EL (cell line): ENCODE data around the gene XRCC5.
"Not testable (repeated sequence)": the region's sequence is repeated elsewhere in the genome, so short reads cannot be mapped to it uniquely, and the experiment has no call there.

Experiments used
- DNase-seq: peaks from one replicate; pipeline ENCODE4 v3.0.0-alpha.2; 2016

The XRCC5 gene

GRCh38 chr2:216205486-216205885 is 96.3 kb downstream of the XRCC5 start:
- no peak for DNase-seq

- DNase-seq, result no peak
Observed at GRCh38 chr2:216206041-216206703, 97.0 kb downstream of the XRCC5 start.

GRCh38 chr2:216206821-216207220 is 97.7 kb downstream of the XRCC5 start:
- DNase-seq, result no peak

DNA sequence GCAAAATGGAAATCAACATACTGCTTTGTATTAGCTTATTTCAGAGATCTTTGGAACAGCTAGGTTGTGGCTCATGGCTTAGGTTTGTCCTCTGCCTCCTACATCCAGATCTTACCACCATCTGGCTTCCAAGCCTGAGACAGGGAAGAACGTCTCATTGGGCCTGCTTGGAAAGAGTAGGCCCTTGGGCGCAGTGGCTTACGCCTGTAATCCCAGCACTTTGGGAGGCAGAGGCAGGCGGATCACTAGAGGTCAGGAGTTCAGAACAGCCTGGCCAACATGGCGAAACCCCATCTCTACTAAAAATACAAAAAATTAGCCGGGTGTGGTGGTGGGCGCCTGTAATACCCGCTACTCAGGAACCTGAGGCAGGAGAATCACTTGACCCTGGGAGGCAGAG is 99.5 kb downstream of the XRCC5 start:
- DNase-seq, result not testable (repeated sequence)

- no peak for DNase-seq
Observed at GRCh38 chr2:216210701-216211540, 101.8 kb downstream of the XRCC5 start.

DNA sequence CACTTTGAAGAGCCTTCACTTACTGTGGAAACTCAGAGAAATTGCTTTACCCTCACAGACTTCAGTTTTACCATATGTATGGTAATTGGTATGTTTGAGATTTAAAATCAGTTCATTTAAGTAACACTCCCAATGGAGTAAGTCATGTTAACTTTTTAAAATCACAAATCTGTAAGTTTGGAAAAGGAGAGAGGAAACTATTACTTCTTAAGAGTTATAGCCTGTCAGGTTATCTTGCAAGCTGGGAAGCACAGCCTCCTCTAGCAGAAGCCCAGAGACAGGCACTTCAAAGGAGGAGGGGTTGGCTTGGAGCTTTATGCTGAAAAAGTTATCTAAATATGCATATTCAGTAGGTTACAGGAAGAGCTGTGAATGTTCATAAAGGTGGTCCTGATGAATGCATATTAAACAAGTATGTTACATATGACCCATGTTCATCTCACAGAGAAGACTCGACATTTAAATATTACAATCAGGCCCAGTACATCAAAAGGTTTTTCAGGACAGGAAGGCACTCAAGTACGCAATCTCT is 102.5 kb downstream of the XRCC5 start:
- no peak for DNase-seq

DNA sequence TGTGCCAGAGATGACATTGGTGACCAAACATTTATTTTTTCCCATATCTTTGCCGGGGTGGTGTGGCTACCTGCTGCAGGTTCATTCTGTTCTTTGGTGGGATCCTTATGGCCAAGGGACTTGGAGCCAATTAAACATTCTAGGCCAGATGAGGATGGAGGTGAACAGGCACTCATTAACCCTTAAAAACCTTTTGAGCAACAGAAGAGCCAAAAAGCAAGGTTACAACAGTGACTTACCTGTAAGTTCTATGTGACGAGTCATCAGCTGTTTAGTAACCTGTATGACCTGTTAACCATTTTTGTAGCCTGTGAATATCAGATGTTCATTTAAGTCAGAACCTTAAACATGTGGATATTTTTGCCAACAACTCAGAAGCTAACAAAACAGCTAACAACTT is 105.6 kb downstream of the XRCC5 start:
- DNase-seq, result no peak

GRCh38 chr2:216215658-216216390 is 106.7 kb downstream of the XRCC5 start:
- DNase-seq, result peak; percentile 37

GRCh38 chr2:216216951-216217903 is 108.1 kb downstream of the XRCC5 start:
- DNase-seq, result peak; percentile 85

DNA sequence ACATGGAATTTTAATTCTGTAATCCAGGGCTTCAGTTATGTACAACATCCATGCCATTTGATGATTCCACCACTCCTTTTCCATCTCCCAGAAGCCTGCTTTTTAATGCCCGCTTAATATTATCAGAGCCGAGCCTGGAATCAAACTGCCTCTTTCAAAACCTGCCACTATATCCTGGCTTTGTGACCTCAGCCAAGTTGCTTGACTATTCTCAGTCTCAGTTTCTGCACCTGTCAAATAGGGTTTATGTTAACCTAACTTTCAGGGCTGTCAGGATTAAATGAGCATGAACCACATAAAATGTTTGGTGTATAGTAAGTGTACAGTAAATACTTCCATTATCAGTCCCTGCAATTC is 108.7 kb downstream of the XRCC5 start:
- DNase-seq, result no peak

GRCh38 chr2:216219861-216220260 is 110.7 kb downstream of the XRCC5 start:
- DNase-seq, result no peak

DNA sequence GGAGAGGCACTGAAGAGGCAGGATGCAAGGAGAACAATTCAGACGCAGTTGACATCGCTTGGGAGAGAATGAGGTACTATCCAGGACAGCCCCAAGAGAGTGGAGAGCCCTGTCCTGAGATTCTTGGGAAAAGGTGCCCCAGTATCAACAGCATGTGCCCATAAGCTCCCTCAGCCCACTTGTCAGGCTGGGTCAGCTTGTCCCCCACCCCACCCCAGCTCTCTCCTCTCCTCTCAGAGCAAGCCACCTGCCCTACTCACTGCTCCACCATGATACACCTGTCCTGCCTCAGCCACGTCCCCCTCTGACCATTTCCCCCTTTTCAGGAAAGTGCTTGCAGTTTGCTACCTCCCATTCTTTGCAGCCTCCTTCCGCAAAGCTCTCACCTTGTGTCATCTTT is 111.8 kb downstream of the XRCC5 start:
- DNase-seq, result no peak

DNA sequence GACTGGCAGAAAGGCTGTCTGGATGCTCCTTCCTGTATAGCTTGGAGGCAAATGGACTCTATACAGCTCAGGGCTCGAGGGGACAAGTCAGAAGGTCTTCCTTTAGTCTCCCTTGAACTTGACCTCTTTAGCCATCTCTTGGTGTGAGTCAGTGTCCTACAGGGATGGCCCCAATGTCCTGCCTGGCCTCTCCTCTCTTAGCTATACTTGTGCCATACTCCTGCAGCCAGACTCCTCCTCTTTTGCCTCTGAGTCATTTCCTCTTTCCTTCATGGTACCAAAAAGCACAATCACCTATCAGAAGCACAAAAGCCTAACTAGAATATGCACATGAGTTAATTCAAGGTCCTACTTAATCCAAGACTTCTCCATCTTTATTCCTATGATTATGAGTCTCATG is 112.7 kb downstream of the XRCC5 start:
- peak; percentile 87 for DNase-seq

DNA sequence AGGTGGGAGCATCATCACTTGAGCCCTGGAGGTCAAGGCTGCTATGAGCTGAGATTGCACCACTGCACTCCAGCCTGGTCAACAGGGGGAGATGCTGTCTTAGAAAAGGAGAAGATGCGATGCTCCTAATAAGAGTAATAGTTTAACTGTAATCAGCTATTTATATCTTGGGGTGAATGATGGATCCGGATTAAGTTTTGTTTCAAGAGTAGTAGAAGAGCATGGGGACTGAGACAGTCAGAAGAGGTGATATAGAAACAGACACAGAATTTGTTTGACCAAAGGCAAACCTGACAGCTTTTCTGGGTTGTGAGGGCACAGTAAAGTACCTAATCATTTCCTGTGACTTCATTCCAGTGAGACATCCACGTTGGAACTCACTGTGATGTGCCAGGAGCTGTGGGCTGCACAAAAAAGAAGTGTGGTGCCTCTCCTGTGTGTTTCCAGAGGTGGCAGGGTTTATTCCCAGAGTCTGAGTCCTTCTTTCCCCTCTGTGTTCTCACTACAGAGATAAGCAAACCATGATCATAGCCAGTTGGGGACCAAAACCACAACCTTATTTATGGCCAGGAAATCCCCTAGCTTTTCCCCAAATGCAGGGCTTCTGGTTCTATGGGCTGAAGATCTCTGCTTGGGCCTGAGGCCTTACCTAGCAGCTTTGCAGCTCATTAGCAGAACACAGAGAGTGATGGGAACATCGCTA is 113.7 kb downstream of the XRCC5 start:
- DNase-seq, result peak; percentile 60

DNA sequence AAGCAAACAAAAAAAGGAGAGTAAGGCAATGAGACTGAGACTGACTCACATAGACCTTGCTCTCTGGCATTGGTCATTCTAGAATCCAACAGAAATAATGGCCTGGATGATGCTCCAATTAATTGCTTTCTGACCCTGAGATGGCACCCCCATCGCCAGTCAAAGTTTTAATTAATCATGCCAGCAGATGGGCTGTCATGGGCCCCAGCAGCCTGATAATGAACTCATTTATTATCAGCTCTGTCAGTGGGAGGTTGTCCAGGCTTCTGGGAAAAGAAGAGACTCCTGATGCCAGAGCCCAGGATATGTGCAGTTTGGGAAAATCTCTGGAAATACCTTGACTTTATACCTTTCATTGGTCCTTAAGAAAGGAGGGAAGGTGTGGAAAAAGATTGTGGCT is 115.2 kb downstream of the XRCC5 start:
- DNase-seq, result no peak

DNA sequence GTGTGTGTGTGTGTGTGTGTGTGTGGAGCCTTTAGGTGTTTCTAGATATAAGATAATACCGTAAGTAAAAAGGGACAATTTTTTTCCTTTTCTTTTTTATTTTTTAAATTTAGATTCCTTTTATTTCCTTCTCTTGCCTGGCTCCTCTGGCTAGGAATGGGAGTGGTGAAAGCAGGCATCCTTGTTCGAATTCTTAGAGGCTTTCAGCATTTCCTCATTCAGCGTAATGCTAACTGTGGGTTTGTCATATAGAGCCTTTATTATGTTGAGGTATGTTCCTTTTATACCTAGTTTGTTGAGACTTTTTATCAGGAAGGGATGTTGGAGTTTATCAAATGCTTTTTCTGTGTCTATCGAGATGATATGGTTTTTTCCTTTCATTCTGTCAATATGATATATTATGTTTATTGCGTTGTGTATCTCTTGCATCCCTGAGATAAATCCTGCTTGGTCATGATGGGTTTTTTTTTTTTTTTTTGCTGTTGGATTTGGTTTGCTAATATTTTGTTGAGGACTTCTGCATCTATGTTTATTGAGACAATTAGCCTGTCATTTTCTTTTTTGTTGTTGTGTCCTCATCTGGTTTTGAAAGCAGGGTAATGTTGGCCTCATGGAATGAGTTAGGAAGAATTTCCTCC is 120.2 kb downstream of the XRCC5 start:
- DNase-seq, result no peak

DNA sequence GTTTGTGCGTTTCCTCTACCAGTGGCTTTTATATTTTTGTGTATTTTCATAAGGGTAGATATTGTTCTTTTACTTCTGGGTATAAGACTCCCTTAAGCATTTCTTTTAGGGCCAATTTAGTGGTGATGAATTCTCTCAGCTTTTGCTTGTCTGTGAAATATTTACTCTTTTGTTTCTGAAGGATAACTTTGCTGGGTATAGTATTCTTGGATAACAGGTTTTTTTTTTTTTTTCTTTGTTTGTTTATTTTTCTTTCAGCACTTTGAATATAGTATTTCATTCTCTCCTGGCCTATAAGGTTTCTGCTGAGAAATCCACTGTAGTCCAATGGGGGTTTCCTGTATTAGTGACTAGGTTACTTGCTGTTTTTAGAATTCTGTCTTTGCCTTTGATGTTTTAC is 122.7 kb downstream of the XRCC5 start:
- DNase-seq, result no peak

- no peak for DNase-seq
Observed at GRCh38 chr2:216232721-216233120, 123.6 kb downstream of the XRCC5 start.

GRCh38 chr2:216233281-216233995 is 124.3 kb downstream of the XRCC5 start:
- DNase-seq, result no peak

DNA sequence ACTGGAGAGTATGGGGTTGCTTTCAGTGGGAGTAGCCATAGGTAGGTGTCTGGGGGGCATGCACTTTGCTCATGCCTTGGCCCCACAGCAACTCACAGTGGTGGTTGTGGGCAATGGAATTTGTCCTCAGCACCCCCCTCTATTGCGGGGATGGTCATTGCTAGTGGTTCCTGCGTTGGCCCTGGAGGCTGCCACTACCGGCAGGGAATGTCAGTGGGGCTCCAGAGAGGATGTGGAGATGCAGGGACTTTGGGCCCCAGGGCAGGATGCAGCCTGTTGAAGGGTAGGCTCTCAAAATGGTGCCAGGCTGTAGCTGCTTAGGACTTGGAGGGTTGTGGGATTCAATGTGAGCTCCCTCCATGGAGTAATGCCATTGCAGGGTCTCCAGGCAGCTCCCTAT is 125.0 kb downstream of the XRCC5 start:
- DNase-seq, result no peak

DNA sequence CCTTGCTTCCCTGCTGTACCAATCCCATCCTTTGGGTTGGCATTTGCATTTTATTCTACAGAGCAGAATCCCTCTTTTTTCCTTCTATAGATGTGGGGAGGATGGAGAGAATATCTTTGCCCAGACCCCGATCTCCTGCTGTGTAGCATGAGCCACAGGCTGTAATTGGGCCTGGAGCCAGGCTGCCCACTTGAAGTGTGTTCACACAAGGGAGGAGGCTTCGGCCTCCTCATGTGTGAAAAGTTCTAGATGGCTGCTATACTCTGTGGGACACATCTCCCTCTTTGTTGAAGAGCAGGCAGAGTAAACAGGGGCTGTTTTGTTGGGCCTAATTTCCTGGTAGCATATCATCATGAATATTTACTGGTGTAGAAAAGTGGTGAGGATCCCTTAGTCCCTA is 126.3 kb downstream of the XRCC5 start:
- no peak for DNase-seq
